GM19438 (cell line): ENCODE measurements around the gene CLBA1.
A peak's percentile ranks its signal among the peaks of the same experiment; 100 is the strongest.

Source experiments
- ATAC-seq: cut with Tn5 transposase; IDR thresholded peaks from one replicate; pipeline ENCODE4 v1.9.1; 2021; ENCODE audit warnings: low read depth; ENCODE audit not compliant: unreplicated experiment

CLBA1 gene

GRCh38 chr14:104968153-104968527 is 17.4 kb upstream of the CLBA1 start:
- ATAC-seq, result no peak

GRCh38 chr14:104968541-104969401 is 16.8 kb upstream of the CLBA1 start:
- no peak for ATAC-seq

- ATAC-seq, result no peak
Measured at GRCh38 chr14:104969741-104970230, 15.8 kb upstream of the CLBA1 start.

- ATAC-seq, result no peak
Measured at GRCh38 chr14:104970231-104971068, 15.1 kb upstream of the CLBA1 start.

GRCh38 chr14:104971447-104972240 is 13.9 kb upstream of the CLBA1 start:
- ATAC-seq, result no peak

- no peak for ATAC-seq
Measured at GRCh38 chr14:104972301-104973134, 13.1 kb upstream of the CLBA1 start.

- ATAC-seq, result no peak
Measured at GRCh38 chr14:104973135-104973384, 12.5 kb upstream of the CLBA1 start.

GRCh38 chr14:104973385-104974145 is 12.0 kb upstream of the CLBA1 start:
- ATAC-seq, result no peak

GRCh38 chr14:104974146-104974541 is 11.4 kb upstream of the CLBA1 start:
- ATAC-seq, result no peak

GRCh38 chr14:104974665-104975390 is 10.8 kb upstream of the CLBA1 start:
- ATAC-seq, result no peak

GRCh38 chr14:104975481-104976197 is 9.9 kb upstream of the CLBA1 start:
- ATAC-seq, result no peak

- peak; percentile 49 for ATAC-seq
Measured at GRCh38 chr14:104976198-104977007, 9.2 kb upstream of the CLBA1 start.

GRCh38 chr14:104977008-104977680 is 8.4 kb upstream of the CLBA1 start:
- no peak for ATAC-seq

GRCh38 chr14:104977681-104978653 is 7.6 kb upstream of the CLBA1 start, which contains the start of gene AHNAK2:
Gene AHNAK2, minus strand, starts transcription at chr14:104978374. Its CDS starts 137 bp downstream, at chr14:104978237.
- ATAC-seq, result no peak
